Brain microvascular endothelial cell (primary cell): ENCODE results near the gene PCDHA10.

Source experiments
- DNase-seq: peaks from one replicate; pipeline ENCODE4 v3.0.0-alpha.2; 2020
- H3K27ac ChIP-seq: fragments of 250-450 bp; sonication (Bioruptor Pico); 2 replicates; pipeline ENCODE4 v1.5.1; 2020; ENCODE audit warnings: mild to moderate bottlenecking, moderate library complexity
- H3K27me3 ChIP-seq: fragments of 250-450 bp; sonication (Bioruptor Pico); replicated peaks from 2 replicates; pipeline ENCODE4 v1.5.1; 2020; ENCODE audit warnings: mild to moderate bottlenecking
- H3K36me3 ChIP-seq: fragments of 250-450 bp; sonication (Bioruptor Pico); replicated peaks from 2 replicates; pipeline ENCODE4 v1.5.1; 2020; ENCODE audit warnings: mild to moderate bottlenecking
- H3K4me3 ChIP-seq: 2 replicates; pipeline ENCODE4 v1.5.1; 2011; ENCODE audit warnings: low read depth, mild to moderate bottlenecking, control low read depth, low read length, moderate library complexity
- CTCF ChIP-seq: IDR thresholded peaks from 2 replicates; pipeline ENCODE4 v1.5.1; 2011; ENCODE audit warnings: low read depth, mild to moderate bottlenecking, moderate library complexity, low read length, control low read depth, inconsistent platforms; ENCODE audit errors: missing control alignments
- in situ Hi-C: cut with HindIII; loops from 2 replicates; pipeline ENCODE4 v1.10.0; 2017; ENCODE audit warnings: low sequenced_read_pairs, low pct_ligation_motif_present

PCDHA10 gene

DNA sequence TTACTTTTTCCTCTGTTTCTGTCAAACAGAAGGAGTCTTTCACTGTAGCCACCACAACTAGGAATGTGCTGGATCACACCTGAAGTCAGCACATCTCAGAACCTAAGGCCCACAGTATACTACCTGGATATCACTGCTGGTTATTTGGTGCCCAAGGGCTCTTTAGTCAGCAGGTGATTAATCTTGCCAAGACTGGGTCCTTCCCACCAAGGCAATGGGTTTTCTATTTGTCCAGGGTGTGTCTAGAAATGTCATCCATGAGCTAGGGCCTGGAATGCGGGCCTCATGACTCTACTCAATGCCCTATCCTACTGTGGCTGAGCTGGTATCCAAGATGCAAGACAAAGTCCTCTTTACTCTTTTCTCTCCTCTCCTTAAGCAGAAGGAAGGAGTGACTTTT, 60.6 kb downstream of the PCDHA10 start:
- no peak overlapping the region for H3K4me3 ChIP-seq
- no peak for TF ChIP-seq CTCF
- H3K27me3 ChIP-seq = no peaks in the 10 kb centered on the region
- H3K36me3 ChIP-seq = no peaks in the 10 kb centered on the region
- in situ Hi-C loops = no loop called here
- H3K27ac ChIP-seq = no peak overlapping the region
- DNase-seq = no peak
